GM21390 (cell line): ENCODE results near the gene DPY19L3.
"Not testable (repeated sequence)": the region's sequence is repeated elsewhere in the genome, so short reads cannot be mapped to it uniquely, and the experiment has no call there.

Experiments used
- ATAC-seq: cut with Tn5 transposase; IDR thresholded peaks from one replicate; pipeline ENCODE4 v1.9.1; 2021; ENCODE audit not compliant: unreplicated experiment

The DPY19L3 gene

DNA sequence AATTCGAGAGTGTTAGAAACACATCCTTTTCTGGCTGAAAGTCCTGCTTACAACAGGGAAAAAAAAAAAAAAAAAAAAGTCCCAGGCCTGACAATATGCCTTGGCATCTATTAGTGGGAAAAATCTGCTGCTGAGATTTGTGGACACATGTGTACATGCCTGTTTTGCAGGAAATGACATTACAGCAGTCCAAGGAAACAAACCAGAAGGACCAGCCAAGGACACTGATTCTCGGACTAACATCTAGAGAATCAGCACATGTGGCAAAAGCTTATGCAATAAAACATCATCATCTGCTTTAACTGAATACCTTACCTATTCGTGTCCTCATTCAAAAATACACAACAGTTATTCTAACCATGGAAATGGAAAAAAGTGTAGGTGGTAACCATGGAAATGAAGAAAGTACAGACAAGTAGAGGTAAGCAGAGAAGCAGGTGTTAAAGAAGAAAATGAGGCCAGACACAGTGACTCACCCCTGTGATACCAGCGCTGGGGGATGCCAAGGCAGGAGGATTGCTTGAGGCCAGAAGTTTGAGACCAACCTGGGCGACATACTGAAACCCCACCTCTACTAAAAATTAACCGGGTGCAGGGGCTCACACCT, 9.4 kb upstream of the DPY19L3 start:
- ATAC-seq, result no peak

DNA sequence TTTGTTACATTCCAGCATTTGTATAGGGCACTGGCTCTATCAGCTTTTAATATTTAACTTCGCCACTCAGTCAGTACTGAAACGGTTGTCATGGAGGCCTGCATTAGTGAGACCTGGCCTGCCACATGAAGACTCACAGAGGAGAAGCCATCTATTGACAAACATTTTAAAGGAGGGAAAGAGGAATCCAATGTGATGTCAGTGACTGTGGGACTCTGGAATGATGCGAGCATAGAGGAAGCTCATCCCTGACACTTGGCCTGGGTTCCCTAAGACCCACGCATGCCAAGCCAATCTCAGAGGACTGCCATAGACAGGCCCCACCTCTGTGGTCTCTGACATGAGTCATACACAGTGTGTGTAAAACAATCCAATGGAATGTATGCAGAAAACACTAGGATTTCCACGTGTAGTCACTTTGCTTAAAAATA, 7.9 kb upstream of the DPY19L3 start:
- no peak for ATAC-seq

DNA sequence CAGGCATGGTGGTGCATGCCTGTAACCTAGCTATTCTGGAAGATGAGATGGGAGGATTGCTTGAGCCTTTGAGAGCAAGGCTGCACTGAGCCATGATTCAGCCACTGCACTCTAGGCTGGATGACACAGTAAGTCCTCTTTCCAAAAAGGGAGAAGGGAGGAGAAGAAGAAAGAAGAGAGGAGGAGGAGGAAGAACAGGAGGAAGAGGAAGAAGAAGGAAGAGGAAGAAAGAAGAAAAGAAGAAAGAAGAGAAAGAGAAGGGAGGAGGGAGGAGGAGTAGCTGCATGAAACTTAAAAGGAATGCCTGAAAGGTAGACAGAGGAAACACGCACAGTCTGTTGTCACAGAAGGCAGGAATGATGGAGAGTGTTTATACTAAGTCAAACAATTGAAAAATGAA, 3.6 kb upstream of the DPY19L3 start:
- ATAC-seq, result no peak

DNA sequence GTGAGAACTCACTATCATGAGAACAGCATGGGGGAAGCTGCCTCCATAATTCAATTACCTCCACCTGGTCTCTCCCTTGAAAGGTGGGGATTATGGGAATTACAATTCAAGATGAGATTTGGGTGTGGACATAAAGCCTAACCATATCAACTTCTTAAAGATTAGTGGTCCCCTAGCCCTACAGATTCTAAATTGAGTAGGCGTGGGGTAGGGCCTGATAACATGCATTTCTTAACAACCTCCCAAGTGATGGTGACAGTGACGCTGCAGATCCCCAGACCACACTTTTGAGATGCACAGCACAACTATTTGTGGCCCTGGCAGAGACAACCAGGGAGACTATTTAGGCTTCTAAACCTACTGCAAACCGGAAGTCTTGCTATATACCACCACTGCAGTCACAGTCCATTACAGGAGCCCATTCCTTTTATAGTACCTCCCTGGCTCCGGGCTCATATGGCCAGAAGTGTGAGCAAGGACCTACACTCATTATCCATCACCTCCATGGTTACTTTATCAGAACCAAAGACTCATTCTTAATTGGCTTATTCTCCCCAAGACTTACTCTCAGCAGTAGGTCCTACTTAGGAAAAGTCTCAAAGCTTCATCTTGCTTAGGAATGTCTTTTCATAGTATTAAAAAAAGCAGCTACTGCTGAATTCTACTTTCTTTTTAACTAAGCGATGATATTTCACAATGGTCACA, 2.1 kb upstream of the DPY19L3 start:
- ATAC-seq, result no peak

DNA sequence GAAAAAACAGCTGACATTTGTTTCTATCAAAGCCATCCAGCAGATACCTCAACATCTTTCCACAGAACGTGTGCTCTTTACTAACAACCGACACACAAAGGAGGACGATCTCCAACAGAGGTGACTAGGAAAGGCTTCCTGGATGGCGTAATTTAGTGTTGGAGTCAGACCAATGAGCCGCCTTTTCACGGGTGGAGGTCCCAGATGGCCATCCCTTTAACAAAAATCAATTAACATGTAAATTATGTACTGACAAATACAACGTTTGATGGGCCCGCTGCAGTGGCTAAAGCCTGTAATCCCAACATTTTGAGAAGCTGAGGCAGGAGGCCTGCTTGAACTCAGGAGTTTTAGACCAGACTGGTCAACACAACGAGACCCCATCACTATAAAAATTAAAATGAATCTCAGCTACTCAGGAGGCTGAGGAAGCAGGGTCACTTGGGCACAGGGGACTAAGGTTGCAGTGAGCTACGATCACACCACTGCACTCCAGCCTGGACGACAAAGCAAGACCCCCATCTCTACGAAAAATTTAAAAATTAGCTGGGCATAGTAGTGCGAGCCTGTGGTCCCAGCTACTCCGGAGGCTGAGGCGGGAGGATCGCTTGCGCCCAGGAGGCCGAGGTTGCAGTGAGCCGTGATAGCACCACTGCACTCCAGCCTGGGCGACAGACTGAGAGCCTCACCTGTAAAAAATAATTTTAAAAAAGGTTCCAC, 1.2 kb upstream of the DPY19L3 start:
- no peak for ATAC-seq

DNA sequence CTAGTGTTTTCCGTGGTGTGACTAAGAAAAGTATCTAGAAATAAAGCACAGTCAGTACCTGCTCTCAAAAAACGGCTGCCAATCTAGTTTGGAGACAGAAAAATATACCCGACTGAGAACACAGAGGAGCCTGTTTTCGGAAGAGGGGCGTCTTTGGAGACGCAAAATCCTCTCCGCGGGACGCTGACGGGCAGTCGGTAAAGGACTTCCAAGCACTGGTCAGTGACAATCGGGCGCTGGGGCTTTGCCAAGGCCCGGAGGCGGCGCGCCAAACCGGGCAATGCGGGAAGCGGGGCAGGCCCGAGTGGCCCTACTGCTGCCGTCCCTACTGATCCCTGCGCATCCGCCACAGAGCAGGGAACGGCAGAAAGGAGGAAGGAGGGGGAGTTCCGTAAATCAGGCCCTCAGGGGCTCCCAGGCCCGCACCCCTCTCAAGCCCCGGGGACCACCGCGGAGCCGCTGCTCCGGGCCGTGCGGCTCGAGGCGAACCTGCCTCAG, 588 bp upstream of the DPY19L3 start:
- peak; percentile 3 for ATAC-seq

DNA sequence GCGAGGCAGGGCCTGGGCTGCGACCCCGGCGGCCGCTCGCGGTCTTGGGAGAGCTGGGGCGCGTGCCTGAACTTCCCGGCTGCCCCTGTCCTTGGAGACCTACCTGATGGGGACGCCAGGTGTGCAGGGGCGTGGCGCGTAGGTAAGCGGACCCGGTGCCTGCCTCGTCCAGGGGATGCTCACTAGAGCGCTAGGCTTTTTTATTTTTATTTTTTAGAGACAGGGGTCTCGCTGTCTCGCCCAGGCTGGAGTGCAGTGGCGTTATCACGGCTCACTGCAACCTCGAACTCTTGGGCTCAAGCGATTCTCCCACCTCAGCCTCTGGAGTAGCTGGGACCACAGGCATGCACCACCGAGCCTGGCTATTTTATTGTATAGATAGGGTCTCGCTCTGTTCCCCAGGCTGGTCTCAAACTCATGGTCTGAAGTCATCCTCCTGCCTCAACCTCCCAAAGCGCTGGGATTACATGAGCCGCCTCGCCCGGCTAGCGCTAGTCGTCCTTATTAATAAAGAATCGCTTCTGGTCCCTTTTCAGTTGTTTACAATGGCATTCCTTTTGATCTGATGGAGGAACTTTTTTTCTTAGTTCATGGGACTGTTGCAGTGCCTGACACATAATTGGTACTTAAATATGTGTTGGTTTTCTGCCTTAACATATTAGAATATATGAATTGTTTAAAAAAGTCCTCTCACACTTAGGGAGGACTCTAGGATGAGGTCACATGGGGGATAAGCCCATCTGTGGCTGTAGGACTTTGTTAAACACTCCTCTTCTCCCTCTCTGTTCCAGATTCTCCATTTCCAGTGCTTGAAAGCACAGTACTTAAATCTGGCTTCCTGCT, 812 bp downstream of the DPY19L3 start:
- no peak for ATAC-seq

DNA sequence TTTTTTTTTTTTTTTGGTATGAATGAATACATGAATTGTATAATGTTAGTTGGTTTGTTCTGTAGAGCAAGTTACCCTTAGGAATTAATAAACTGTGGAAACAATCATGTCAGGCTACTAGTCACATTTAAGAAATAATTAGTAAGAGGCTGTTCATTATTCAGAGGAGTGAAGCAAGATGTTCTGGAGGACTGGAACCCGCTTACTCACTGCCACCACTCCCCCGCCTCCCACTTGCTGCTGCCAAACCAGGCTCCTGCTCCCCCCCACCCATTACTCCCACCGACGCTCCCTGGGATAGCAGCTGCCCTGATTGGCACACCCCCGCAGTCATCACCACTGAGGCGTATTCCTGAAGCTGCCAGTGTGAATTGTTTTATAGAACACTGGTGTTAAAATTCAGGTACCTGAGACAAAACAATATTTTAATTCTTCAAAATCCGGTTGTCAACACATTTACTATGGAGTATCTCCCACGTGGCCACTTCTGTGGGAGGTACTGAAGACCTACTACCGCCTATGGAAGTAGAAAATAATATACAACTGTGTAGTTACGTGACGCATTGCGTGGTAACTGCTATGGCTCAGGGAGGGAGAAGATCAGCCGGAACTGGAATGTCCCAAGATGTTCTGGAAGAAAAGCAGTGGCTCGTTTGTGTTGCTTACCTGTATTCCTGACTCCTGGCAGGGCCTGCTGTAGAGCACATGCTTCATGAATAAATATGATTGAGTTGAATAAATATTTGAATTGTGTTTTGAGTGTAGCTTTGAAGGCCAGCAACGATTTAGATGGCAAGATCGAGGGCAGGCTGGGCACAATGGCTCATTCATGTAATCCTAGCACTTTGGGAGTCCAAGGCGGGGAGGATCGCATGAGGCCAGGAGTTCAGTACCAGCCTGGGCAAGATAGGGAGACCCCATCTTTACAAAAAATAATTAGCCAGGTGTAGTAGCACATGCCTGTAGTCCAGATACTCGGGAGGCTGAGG, 1.7 kb downstream of the DPY19L3 start:
- ATAC-seq, result no peak

DNA sequence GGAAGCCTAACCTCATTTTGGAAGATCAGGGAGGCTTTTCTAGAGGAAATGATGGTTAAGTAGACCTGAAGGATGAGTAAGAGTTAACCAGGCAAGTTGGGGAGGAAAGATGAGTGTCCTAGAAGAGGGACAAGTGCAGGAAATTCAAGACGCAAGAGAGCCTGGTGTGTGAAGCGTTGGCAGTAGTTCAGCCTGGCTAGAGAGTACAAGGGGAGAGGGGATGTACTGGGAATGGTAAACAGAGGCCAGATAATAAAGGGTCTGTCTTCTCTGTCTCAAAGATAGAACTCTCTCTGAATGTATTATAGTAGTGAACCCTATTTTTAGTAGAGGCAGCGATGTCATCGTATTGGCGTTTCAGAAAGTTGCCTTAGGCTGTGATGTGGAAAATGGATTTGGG, 9.7 kb downstream of the DPY19L3 start:
- no peak for ATAC-seq

DNA sequence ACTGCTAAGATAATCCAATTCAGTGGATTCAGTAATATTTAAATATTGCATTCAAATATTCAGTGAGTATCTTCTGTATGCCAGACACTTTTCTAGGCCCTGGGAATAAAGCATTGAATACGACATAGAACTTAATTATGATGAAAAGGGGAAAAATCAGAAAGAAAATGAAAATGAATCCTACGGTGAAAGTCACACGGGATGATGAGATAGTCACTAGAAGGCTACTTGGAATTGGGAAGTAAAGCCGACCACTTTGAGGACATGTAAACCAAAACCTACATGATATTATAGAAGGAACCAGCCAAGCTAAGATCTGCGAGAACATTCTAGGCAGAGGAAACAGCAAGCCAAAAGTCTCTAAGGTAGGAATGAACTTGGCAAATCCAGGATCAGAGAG, 10.1 kb downstream of the DPY19L3 start:
- no peak for ATAC-seq

DNA sequence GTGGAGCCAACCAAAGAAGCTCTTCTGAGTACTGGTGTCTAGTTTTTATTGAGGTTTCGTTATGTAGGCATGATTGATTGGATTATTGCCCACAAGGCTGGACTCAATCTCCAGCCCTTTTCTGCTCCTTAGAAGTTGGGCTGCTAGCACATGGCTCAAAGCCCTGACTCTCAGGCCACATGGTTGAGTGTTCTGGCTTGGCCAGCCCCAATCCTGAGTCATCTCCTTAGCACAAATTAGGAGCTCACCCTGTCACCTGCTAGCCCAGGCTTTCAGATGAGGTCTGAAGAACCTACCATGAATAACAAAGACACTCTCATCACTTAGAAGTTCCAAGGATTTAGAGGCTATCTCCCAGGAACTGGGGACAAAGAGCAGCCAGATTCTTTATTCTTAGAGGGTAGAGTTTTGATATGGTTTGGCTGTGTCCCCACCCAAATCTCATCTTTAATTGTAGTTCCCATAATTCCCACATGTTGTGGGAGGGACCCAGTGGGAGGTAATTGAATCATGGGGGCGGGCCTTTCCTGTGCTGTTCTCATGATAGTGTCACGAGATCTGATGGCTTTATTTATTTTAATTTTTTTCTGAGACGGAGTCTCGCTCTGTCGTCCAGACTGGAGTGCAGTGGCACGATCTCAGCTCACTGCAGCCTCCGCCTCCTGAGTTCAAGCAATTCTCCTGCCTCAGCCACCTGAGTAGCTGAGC, 11.3 kb downstream of the DPY19L3 start:
- no peak for ATAC-seq

DNA sequence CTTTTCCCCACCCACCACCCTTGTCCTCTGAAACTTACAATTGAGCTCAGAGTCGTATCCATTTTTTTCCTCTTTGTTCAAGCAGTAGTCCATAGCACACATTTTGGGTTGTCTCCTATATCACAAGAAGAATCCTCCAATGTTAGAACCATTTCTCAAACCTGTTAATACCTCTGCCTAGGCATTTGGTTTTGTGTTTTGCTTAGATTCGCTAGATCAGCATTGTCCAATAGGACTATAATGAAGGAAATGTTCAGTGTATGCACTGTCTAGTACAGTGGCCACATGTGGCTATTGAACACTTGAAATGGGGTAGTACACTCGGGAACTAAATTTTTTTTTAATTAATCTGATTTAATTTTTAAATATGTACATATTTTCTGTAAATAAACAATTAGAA, 12.6 kb downstream of the DPY19L3 start:
- no peak for ATAC-seq

DNA sequence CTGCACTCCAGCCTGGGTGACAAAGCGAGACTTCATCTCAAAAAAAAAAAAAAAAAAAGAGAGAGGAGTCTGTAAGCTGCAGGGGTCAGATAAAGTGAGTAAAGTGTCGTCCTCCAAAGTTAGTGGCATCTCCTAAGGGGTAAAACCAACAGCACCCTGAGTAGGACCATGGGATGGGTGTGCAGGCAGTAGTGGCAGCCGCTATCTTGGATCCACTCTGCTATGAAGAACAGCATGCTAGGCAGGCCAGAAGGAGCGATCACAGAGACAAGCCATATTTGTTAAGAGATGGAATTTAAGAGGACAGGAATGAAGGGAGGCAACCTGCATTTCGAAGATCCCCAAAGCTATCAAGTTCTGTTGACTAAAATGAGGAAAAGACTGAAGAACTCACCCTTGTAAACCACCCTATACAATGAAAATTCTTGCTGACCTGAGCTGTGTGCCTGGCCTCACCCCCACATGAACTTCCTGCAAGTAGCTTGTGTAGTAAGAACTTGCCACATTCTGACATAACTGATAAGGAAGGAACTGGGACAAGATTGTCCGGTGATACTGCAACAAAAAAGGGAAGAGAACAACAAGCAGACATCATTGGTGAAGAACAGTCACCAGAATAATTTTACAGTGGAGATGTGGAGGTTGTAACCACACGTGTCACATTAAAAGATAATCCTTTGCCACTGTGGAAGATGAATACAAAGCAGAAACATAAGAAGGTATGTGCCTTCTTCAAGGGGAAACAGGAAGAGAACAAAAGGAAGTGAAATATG, 16.2 kb downstream of the DPY19L3 start:
- no peak for ATAC-seq

DNA sequence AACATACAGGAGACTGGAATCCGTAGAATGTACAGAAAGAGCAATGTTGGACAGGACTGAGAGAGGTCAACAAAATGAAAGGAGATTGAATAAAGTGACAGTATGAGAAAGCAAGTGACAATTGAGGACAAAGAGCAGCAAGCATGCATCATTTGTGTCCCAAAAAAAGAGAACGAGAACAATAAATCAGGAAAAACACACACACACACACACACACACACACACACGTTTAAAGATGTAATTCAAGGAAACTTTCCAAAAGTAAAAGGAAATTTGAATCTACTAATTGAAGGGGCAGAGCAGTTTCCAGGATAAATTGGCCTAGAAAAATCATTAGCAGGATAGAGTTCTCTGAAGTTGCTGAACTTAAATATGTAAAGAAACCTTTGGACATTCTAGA, 16.9 kb downstream of the DPY19L3 start:
- ATAC-seq, result no peak

DNA sequence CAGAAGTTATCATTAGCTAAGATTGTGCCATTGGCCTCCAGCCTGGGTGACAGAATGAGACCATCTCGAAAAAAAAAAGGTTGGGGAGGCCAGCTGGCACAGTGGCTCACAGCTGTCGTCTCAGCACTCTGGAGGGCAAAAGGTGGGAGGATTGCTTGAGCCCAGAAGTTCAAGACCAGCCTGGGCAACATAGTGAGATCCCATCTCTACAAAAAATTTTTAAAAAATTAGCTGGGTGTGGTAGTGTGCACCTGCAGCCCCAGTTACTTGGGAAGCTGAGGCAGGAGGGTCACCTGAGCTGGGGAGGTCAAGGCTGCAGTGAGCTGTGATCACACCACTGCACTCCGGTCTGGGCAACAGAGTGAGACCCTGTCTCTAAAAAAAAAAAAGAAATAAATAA, 18.4 kb downstream of the DPY19L3 start:
- ATAC-seq, result not testable (repeated sequence)

DNA sequence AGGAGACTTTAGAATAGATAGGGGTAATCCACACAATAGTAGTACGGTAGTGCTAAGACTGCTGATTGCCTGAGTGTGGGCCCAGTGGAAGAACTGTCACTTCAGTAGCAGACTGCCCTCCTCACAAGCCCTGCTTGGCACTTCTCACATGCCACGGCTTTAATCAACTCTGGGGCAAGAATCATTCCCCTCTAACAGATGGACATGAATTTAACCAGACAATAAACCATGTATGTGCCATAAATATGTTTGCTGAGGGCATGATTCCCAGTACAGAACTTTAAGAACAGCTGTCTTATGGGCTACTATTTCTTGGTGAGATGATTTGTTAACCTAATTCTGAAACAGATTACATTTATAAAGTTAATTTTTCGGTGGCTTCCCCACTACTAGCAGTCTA, 22.0 kb downstream of the DPY19L3 start:
- no peak for ATAC-seq

DNA sequence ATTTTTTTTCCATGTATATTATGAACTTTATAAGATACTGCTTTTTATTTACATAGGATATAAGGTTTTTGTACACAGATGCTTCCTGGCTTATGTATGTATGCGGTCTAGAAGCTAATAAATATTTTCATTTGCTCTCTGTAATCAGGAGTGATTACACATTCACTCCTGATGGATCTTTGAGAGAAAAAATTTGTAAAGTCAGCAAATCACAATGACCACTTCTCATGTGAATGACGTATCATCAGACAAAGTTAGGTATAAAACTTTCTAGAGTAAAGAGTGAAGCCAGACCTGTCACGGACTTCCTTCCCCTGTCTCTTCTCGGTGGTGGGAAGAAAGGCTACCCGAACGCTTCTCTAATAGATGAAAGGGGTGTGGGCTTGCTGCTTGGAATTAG, 31.1 kb downstream of the DPY19L3 start:
- no peak for ATAC-seq

DNA sequence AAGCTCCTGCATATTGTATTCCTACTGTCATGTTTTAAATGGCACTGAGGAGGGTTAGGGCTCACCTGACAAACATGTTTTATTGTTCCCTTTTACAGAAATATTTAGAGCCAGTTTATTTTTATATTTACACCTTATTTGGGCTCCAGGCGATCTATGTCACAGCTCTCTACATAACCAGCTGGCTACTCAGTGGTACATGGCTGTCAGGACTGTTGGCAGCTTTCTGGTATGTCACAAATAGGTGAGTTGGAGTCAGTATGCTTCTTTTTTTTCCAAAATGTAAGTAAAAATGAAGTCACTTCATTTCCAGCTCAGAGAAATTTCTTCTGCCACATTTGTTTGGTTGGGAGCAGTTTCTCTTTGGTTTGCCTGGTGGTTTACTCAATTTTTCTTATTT, 31.5 kb downstream of the DPY19L3 start:
- no peak for ATAC-seq

DNA sequence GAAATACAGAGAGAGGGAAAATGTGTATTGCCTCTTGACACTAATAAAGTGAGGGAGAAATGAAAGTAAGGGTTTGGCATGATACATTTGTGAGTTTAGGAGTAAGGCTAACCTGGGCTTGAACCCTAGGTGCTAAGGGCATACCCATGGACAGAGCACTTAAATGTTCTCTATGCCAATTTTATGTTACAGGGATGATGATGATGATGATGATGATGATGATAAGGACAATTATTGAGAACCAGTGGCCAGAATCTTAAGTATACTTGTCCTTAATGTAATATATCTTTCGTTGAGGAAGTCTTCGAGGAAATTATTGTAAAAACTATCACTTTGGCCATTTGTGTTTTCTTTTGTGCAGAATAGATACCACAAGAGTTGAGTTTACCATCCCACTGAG, 33.2 kb downstream of the DPY19L3 start:
- no peak for ATAC-seq
